NOMO-1 treated with dmso at 0.1 percent for 144 hours (cell line): ENCODE results near the gene VASH1.
A peak's percentile ranks its signal among the peaks of the same experiment; 100 is the strongest.

Source experiments
- DNase-seq: peaks from one replicate; lab custom pipeline; 2025; ENCODE audit not compliant: unreplicated experiment; lab: John Stamatoyannopoulos, UW

VASH1 gene

GRCh38 chr14:76742185-76742584 lies 19.1 kb upstream of the VASH1 start:
- no peak for DNase-seq

GRCh38 chr14:76742966-76743365 lies 18.3 kb upstream of the VASH1 start:
- DNase-seq = peak; percentile 78

- no peak for DNase-seq
Observed at GRCh38 chr14:76752744-76753143, 8.5 kb upstream of the VASH1 start.

DNA sequence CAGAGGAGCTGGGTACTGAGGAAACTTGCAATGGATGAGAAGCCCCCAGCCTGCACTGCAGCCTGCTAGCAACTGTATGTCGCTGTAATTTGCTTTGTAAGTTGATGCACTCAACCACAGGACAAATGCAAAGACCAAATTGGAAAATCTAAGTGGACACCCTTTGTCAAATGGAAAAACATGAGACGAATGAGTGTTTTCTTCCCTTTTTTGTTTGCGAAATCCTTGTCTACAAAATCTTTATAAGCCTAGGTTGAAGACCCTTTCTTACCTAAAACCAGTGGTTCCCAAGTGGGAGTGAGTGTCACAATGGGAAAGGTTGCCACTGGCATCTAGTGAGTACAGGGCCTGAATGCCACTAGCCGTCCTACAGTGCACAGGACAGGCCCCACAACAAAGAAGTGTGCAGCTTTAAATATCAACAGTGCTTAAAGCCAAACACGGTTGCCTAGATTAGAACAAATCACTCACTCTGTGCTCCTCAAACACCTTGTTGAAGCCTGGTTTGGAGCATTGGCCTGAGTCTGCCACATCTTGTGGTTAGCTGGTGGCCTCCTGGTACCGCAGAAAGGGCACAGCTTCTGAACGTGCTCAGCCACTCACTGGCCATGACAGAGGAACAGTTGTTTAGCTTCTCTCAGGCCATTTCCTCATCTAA lies 7.6 kb upstream of the VASH1 start:
- DNase-seq = no peak

- no peak for DNase-seq
Observed at GRCh38 chr14:76754586-76754985, 6.7 kb upstream of the VASH1 start.

DNA sequence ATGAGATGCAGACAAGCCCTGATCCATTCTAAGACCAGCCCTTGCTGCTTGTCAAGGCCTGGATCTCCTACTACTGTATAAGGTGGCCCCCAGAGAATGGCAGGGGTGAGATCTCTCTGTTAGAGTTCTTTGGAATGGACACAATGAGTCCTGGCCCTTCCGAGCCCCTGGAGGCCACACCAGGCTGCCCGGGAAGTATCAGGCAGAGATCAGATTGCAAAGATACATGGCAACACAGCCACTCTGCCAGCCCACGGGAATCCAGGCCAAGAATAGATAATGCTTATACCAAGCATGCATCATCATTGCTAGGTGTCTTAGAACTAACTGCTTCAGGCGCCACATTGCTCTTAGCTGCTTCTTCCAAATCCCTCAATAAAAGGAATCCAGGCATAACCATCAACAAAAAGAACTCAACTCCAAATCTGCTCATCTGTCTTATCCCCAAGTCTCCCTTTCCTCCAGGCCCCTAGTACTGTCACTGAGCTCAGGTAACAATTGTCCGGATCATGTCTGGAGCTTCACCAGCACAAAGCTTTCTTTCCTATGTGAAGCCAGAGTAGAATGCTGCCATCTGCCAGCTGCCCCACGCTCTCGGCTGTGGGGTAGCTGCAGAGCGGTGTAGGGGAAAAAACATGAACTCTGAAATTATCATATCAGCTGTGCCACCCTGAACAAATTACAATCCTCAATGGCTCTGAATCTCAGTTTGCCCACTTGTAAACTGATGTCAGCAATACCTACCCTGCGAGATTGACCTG lies 5.5 kb upstream of the VASH1 start:
- DNase-seq = no peak

DNA sequence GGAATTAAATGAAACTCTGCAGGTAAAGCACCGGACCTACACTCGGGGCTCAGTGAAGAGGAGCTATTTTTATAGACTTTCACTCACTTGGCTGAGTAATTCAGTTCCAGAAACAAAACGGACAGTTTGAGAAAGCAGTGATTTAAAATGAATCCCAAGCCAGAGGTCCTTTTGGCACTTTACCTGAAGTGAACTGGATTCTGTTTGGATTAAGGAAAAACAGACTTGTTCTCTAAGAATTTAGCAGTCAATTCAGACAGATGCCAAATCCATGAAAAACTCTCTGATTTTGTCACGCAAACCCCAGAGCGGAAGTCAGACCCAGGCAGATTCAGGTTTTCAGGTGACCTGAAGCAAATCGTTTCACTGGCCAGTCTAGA lies 4.9 kb upstream of the VASH1 start:
- no peak for DNase-seq

DNA sequence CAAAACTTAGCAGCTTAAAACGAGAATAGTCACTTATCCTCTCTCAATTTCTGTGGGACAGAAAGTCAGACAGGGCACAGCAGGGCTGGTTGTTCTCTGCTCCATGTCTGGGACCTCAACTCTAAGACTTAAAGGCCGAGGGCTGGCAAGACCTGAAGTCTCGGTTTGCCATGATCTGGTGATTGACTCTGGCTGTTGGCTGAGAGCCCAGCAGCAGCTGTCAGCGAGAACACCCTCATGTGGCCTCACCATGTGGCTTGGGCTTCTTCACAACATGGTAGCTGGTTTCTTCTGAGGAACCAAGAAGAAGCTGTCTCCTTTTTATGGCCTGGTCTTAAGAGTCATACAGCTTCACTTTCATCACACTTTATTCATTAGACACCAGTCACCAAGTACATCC lies 1.7 kb upstream of the VASH1 start:
- no peak for DNase-seq

- no peak for DNase-seq
Observed at GRCh38 chr14:76760331-76761135, 735 bp upstream of the VASH1 start.

- DNase-seq = no peak
Observed at GRCh38 chr14:76761960-76762410, 717 bp downstream of the VASH1 start.

- no peak for DNase-seq
Observed at GRCh38 chr14:76762411-76763095, 1.3 kb downstream of the VASH1 start.

GRCh38 chr14:76763096-76764041 lies 2.1 kb downstream of the VASH1 start:
- no peak for DNase-seq

DNA sequence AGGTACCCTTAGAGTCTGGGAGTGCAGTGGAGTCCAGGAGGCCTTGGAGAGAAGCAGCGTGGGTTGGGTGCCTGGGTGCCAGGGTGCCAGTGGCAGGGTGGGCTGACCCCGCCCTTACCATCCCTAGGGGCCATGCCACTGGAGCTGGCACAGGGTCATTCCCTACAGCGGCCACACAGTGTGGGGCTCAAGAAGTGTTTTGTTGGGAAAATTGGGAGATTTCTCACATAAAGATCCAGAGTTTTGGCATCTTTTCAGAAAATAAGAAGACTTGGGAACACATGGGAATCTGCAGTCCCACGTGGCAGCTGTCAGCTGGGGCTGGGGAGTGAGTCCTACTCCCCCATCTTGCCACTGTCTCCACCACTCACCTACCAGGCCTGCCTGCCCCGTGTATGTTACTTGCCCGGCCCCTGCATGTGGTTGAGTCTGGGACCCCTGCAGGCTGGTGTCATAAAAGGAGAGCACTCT lies 4.2 kb downstream of the VASH1 start:
- no peak for DNase-seq

- DNase-seq = peak; percentile 97
Observed at GRCh38 chr14:76767681-76768656, 6.7 kb downstream of the VASH1 start.

DNA sequence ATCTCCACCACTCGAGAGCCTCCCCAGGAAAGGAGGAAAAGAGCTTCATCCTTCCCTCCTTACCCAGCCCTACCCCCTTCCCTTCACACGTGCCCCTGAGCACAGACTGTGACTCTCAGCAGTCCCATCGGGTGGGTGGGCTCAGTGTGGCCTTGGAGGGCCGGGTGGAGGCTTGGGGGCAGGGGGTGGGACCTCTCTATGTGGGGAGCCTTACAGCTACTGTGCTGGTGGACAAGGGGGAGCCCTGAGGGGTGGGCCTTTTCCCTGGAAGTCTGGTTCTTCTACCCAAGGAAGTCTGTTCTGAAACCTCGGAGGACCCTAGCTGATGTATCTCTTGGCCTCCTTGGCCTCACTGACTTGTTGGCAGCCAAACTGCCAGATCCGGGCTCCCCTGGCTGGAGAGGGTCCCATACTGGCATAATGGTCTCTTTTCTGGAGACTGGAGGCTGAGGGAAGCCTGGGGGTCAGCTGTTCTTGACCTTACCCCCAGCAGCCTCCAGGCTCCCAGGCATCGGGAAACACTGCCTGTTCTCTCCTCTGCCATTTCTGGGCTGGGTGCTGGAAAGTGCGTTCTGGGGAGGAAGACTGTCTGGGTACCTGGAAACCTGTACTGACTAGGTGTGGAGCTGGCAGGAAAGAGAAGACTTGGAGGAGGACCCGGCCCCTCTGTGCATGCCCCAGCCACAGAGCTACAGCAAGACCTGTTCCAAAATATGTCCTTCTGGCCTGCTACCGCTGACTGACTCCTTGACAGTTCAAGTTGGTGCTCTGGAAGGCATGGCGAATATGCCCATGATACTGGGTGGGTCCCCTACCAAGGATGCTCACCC lies 7.6 kb downstream of the VASH1 start:
- DNase-seq = no peak

DNA sequence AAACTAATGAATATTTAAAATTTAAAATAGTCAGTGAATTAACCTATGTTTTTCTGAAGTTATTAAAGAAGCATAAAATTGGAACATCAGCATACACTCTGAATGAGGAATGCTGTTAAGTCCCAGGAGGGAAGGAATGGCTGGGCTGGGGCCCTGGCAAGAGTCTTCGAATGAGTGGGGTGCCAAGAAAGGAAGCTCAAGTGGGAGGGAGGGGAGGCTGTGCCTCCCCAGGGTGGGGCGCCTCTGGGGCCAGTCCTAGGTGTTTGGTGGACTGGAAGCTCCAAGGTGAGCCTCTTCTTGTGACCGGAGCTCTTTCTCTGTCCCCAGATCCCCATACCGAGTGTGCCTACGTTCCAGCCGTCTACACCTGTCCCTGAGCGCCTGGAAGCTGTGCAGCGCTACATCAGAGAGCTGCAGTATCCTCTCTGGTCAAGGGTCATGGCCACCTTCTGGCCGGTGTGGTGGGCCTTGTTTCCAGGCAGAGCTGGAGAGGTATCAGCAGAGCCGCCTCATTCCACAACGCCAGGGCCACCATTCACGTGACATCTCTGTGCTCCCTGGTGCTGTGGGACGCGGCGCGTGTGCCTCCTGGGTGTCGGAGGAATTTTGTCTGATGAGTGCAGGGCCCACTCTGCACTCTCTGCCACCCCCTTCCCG lies 8.5 kb downstream of the VASH1 start:
- DNase-seq = no peak
